ENCODE measurements around the gene EPB41L3. TPM values are rescaled to one million over a fixed set of nuclear protein-coding genes. Genes with fewer than 3 reads are reported as not detected.

EPB41L3 gene
- total RNA-seq, 2 experiments from 2014 or later = 1.9 to 3.4 TPM

GRCh38 chr18:5380586-5380985 is 163.2 kb downstream of the EPB41L3 start:
- Mint-ChIP-seq H3K9me3 (no peaks in the 10 kb centered on the region), H3K4me3 (no peak overlapping the region), H3K27me3 (no peaks in the 10 kb centered on the region), H3K36me3 (no peaks in the 10 kb centered on the region), H3K27ac (no peak overlapping the region), H3K4me1 (no peaks in the 10 kb centered on the region)
- ATAC-seq (ENCODE audit: low read depth) (no peak), DNase-seq (no peak)
- POLR2A ChIA-PET = no interaction called here

GRCh38 chr18:5376986-5377385 is 166.8 kb downstream of the EPB41L3 start:
- no peak for DNase-seq
- Mint-ChIP-seq H3K27me3 (no peaks in the 10 kb centered on the region), H3K36me3 (no peaks in the 10 kb centered on the region), H3K4me1 (no peaks in the 10 kb centered on the region), H3K27ac (no peak overlapping the region), H3K4me3 (no peak overlapping the region), H3K9me3 (no peaks in the 10 kb centered on the region)
- POLR2A ChIA-PET = no interaction called here
- ATAC-seq (ENCODE audit: low read depth) = no peak

GRCh38 chr18:5370332-5370731 is 173.5 kb downstream of the EPB41L3 start:
- no peak overlapping the region for H3K4me3 Mint-ChIP-seq
- H3K27me3 Mint-ChIP-seq = no peaks in the 10 kb centered on the region
- DNase-seq (no peak), ATAC-seq (ENCODE audit: low read depth) (no peak)
- H3K36me3 Mint-ChIP-seq = no peaks in the 10 kb centered on the region
- POLR2A ChIA-PET = no interaction called here
- H3K27ac Mint-ChIP-seq = no peak overlapping the region
- no peaks in the 10 kb centered on the region for H3K4me1 Mint-ChIP-seq
- no peaks in the 10 kb centered on the region for H3K9me3 Mint-ChIP-seq

- no peaks in the 10 kb centered on the region for H3K36me3 Mint-ChIP-seq
These were observed 174.3 kb downstream of the EPB41L3 start for GRCh38 chr18:5369513-5369912.

GRCh38 chr18:5365443-5365842 is 178.4 kb downstream of the EPB41L3 start:
- Mint-ChIP-seq H3K9me3 (no peaks in the 10 kb centered on the region), H3K4me1 (no peaks in the 10 kb centered on the region), H3K4me3 (no peak overlapping the region), H3K27ac (no peak overlapping the region), H3K27me3 (no peaks in the 10 kb centered on the region), H3K36me3 (no peaks in the 10 kb centered on the region)
- POLR2A ChIA-PET = no interaction called here
- no peak for ATAC-seq (ENCODE audit: low read depth)
- no peak for DNase-seq

More at GRCh38 chr18:5369513-5369912, 174.3 kb downstream of the EPB41L3 start:
- no peak overlapping the region for H3K4me3 Mint-ChIP-seq
- POLR2A ChIA-PET = no interaction called here
- H3K27me3 Mint-ChIP-seq = no peaks in the 10 kb centered on the region
- H3K9me3 Mint-ChIP-seq = no peaks in the 10 kb centered on the region
- H3K27ac Mint-ChIP-seq = no peak overlapping the region
- DNase-seq (no peak), ATAC-seq (ENCODE audit: low read depth) (no peak)
- no peaks in the 10 kb centered on the region for H3K4me1 Mint-ChIP-seq

- H3K4me3 Mint-ChIP-seq = no peak overlapping the region
- no peak overlapping the region for H3K27ac Mint-ChIP-seq
- POLR2A ChIA-PET = no interaction called here
- peaks cover 12% of the 10 kb centered on the region for H3K9me3 Mint-ChIP-seq
- ATAC-seq (ENCODE audit: low read depth) (no peak), DNase-seq (no peak)
- no peaks in the 10 kb centered on the region for H3K36me3 Mint-ChIP-seq
- H3K27me3 Mint-ChIP-seq = no peaks in the 10 kb centered on the region
- no peaks in the 10 kb centered on the region for H3K4me1 Mint-ChIP-seq
These were observed 193.2 kb downstream of the EPB41L3 start for GRCh38 chr18:5350636-5351035.

Other genes starting within 250 kb of the EPB41L3 start
- gene ZBTB14, start 248.3 kb downstream of the EPB41L3 start, total RNA-seq = 10 to 100 TPM; 34.2 to 34.3 TPM

Data from activated naive CD8-positive, alpha-beta T cell treated with anti-CD3 and anti-CD28 coated beads, Interleukin-2, amount 10 ng/mL, durations not matched to agents 7 days and 5 days (primary cell).